AG04450 (cell line): ENCODE measurements around the gene GMCL1. TPM values are rescaled to one million over a fixed set of nuclear protein-coding genes. Genes with fewer than 3 reads are reported as not detected.
A peak's percentile ranks its signal among the peaks of the same experiment; 100 is the strongest.

Experiments used
- CTCF ChIA-PET: fragments of 300-600, 350-600 bp; formaldehyde crosslinking; extraction: SDS; loops from one replicate; lab custom pipeline; 2022; ENCODE audit warnings: antibody characterized with exemption, inconsistent platforms; lab: Charles Lee
- POLR2A ChIA-PET: fragments of 350-600 bp; formaldehyde crosslinking; extraction: SDS; loops from one replicate; lab custom pipeline; 2021; ENCODE audit warnings: antibody characterized with exemption, inconsistent platforms; lab: Yijun Ruan, JAX
- DNase-seq: peaks from one replicate; pipeline ENCODE4 v3.0.0-alpha.2; 2011; ENCODE audit warnings: low read depth, low spot score
- H3K27ac ChIP-seq: one replicate; pipeline ENCODE4 v1.5.1; 2012; ENCODE audit warnings: low read depth, low read length, control low read depth
- H3K27me3 ChIP-seq: one replicate; pipeline ENCODE4 v1.6.0; 2012; ENCODE audit warnings: low read length; ENCODE audit not compliant: control insufficient read depth, insufficient read depth
- H3K4me3 ChIP-seq: 2 replicates; pipeline ENCODE4 v1.5.1; 2011; ENCODE audit warnings: mild to moderate bottlenecking, low read depth, low read length, control low read depth
- H3K9me3 ChIP-seq: 2 replicates; pipeline ENCODE4 v1.5.1; 2012; ENCODE audit warnings: low read length; ENCODE audit not compliant: control insufficient read depth, insufficient read depth
- CTCF ChIP-seq: IDR thresholded peaks from 2 replicates; pipeline ENCODE4 v1.5.1; 2011; ENCODE audit warnings: low read depth, low read length, control low read depth, inconsistent platforms
- polyA minus RNA-seq: library from RNA; depleted of rRNA, polyadenylated mRNA; stranded (reverse); fragments of >200 nt; gene quantifications from 2 replicates; pipeline ENCODE4 v1.2.3, GENCODE V29; 2011; rRNA and poly(A)+ RNA removed
- polyA plus RNA-seq: library from polyadenylated mRNA; depleted of rRNA; stranded (reverse); fragments of >200 nt; gene quantifications from 2 replicates; pipeline ENCODE4 v1.2.3, GENCODE V29; 2011; rRNA removed

Gene GMCL1
- polyA plus RNA-seq (5.3 and 7.2 TPM in 2 replicates), polyA minus RNA-seq (2.3 and 3.5 TPM in 2 replicates)

- peak within 1 kb of the TSS; percentile 85 for H3K4me3 ChIP-seq
- DNase-seq = peak; percentile 89
- H3K27ac ChIP-seq = peak within 1 kb of the TSS; percentile 95
- POLR2A ChIA-PET = no interaction called here
- H3K9me3 ChIP-seq = no peaks in the 10 kb centered on the region; the same call in 1 of the 2 replicates
- no peaks in the 10 kb centered on the region for H3K27me3 ChIP-seq
- CTCF ChIA-PET = interaction anchor here (0.7 to 5.0 kb wide), 4 partner anchors 12 to 106 kb away, joined by 3 to 34 read pairs (median 6); no protein-coding TSS in a partner anchor
- no peak for TF ChIP-seq CTCF
These were observed at the start of gene GMCL1 for GRCh38 chr2:69829256-69830044. Gene GMCL1 (plus strand): TSS chr2:69829660. CDS start chr2:69829893, 233 bp downstream.

GRCh38 chr2:69780921-69781320 lies 48.5 kb upstream of the GMCL1 start:
- H3K27ac ChIP-seq = no peak overlapping the region
- TF ChIP-seq CTCF = no peak

DNA sequence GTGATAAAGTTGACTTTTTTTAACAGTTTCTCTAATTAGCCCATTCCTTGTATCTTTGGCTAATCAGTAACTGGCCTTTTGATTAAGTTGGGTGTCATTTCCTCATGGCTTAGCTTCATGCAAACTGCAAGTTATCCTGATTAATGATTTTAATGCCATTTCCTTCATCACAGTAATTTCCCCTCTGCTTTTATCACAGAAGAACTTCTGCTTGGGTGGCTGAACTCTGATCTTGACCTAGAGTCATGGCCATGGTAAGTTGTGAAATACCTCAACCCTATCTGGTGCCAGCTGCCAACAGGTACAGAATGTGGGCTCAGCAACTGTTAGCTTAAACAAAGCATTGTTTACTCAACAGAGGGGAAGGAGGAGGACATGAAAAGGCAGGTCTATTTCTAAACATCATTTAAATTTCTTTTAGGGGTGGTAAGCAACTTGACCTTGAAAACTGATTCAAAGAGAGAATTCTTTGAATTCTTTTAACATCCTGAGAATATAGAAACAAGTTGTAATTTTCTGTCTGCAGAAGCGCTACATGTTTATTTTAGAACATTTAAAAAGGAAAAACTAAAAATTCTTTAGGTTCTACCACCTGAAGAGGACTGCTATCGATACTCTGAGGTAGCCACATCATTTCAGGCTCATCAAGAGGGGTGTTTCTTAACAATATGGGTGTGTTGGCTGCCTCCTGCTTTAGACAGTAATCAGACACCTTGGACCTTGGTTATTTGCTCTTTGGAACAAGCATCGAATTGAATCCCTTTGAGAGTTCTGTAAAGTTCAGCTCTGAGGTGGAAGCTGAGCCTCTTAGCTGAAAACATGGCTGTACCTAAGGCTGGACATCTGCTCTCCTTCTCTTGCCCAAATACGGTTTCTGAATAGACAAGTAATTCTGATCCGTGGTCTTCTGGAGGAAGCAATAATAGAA lies 47.9 kb upstream of the GMCL1 start:
- ChIA-PET CTCF (interaction anchor here (0.8 to 1.0 kb wide), 2 partner anchors 57 to 68 kb away, joined by 3 to 7 read pairs; no protein-coding TSS in a partner anchor), POLR2A (no interaction called here)
- TF ChIP-seq CTCF = no peak
- H3K4me3 ChIP-seq = no peak overlapping the region
- no peaks in the 10 kb centered on the region for H3K27me3 ChIP-seq
- H3K27ac ChIP-seq = no peak overlapping the region
- H3K9me3 ChIP-seq = no peaks in the 10 kb centered on the region
- DNase-seq = no peak

More at GRCh38 chr2:69780921-69781320, 48.5 kb upstream of the GMCL1 start:
- Histone ChIP-seq H3K9me3 (0 out of 2 replicates have a peak, but pooled peaks cover 5% of the 10 kb centered on the region), H3K4me3 (no peak overlapping the region), H3K27me3 (no peaks in the 10 kb centered on the region)
- no peak for DNase-seq
- ChIA-PET CTCF (interaction anchor here (0.8 to 1.0 kb wide), 2 partner anchors 57 to 67 kb away, joined by 3 to 7 read pairs; no protein-coding TSS in a partner anchor), POLR2A (no interaction called here)

- ChIA-PET CTCF (interaction anchor here (1.5 kb wide), 1 partner anchor 33 kb away, joined by 5 read pairs; no protein-coding TSS in a partner anchor), POLR2A (no interaction called here)
These were observed 45.2 kb upstream of the GMCL1 start for GRCh38 chr2:69784228-69784627.

More at GRCh38 chr2:69784228-69784627, 45.2 kb upstream of the GMCL1 start:
- no peak for TF ChIP-seq CTCF
- DNase-seq = no peak
- Histone ChIP-seq H3K27ac (no peak overlapping the region), H3K4me3 (no peak overlapping the region), H3K9me3 (no peaks in the 10 kb centered on the region), H3K27me3 (no peaks in the 10 kb centered on the region)
